ENCODE data around the gene OSBP.

OSBP gene

DNA sequence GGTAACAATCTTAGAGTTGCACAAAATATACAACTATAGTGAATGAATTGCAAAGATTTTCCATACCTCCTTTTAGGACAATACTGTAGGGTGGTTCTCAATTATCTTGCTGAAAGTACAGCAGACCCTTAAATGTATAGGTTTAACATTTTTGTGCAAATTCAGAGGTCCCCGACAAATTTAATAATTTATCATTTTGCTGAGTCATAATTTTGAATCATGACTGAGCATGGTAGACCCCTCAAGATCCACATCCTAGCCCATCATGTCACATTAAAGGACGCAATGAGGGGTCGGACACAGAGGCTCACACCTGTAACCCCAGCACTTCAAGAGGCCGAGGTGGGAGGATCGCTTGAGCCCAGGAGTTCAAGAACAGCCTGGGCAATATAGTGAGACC is 43.5 kb downstream of the OSBP start:
- Histone ChIP-seq H3K4me3 (ENCODE audit: extremely low read depth, insufficient read depth, low read length, poor library complexity, severe bottlenecking) (no peak overlapping the region), H3K27ac (ENCODE audit: low read depth, low read length, severe bottlenecking) (no peak overlapping the region), H3K9me3 (ENCODE audit: control insufficient read depth, low read length) (no peaks in the 10 kb centered on the region), H3K36me3 (ENCODE audit: control insufficient read depth, insufficient read depth, low read length) (peaks cover 37% of the 10 kb centered on the region), H3K4me1 (ENCODE audit: control insufficient read depth, insufficient read depth, low read length, poor library complexity, severe bottlenecking) (peaks cover 31% of the 10 kb centered on the region)
- 100% methylated on average over 2 of the region's 5 CpGs; no CpG with 5 or more reads in 1 of the 2 experiments for WGBS, 2 experiments (ENCODE audit: insufficient coverage in 2 of 2)

DNA sequence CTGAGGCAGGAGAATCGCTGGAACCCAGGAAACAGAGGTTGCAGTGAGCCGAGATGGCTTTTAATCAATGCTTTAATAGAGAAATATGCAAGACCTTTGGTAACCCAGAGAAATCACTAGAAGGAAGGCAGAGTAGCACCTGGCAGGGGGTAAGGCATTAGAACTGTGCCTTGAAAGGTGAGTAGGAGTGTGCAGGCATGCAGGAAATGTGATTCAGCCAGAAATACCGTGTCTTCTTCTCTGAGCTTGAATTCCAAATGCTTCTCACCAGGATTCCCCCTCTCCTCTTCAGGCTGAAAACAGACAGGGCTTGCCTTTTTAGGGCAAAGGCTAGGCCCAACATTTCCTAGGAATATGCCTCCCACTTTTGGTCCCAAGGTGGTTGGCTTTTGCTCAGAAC is 53.3 kb downstream of the OSBP start:
- no peak overlapping the region for H3K4me3 ChIP-seq (ENCODE audit: extremely low read depth, insufficient read depth, low read length, poor library complexity, severe bottlenecking)
- 85 to 100% methylated on average over 1 to 3 of the region's 3 CpGs for WGBS, 2 experiments (ENCODE audit: insufficient coverage in 2 of 2)
- H3K4me1 ChIP-seq (ENCODE audit: control insufficient read depth, insufficient read depth, low read length, poor library complexity, severe bottlenecking) = no peaks in the 10 kb centered on the region
- no peak overlapping the region for H3K27ac ChIP-seq (ENCODE audit: low read depth, low read length, severe bottlenecking)
- no peaks in the 10 kb centered on the region for H3K36me3 ChIP-seq (ENCODE audit: control insufficient read depth, insufficient read depth, low read length)
- no peaks in the 10 kb centered on the region for H3K9me3 ChIP-seq (ENCODE audit: control insufficient read depth, low read length)

DNA sequence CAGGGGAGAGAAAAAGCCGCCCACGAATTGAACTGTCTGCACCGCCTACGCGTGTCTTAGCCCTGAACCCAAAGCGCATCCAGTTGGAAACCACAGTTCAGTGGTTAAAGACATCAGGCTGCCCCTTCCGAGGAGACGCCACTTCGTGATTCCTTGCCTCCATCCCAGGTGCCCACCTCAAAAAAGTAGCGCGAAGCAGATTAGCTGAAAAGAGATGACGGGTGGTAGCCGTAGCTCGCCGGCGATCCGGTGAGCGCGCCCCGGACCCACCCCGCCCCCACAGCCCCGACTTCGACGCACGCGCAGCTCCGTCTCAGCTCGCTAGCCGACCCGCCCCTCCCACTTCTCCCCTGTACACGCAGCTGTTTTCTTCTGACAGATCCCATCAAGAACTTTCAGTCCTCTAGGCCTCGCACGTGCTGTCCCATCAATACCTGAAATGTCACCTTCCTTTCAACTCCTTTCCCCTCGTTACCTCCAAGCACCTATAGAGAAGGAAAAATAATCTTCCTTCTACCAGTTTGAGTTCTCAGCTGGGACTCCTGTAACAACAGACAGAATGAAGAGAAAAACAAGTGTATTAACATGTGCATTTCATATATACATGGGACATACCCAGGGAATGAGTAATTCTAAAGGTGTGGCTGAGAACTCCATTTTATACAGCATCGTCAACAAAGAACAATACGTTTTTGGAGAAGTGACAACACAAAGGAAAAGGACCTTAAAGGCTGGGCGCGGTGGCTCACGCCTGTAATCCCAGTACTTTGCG is 54.7 kb downstream of the OSBP start:
- Histone ChIP-seq H3K9me3 (ENCODE audit: control insufficient read depth, low read length) (no peaks in the 10 kb centered on the region), H3K4me1 (ENCODE audit: control insufficient read depth, insufficient read depth, low read length, poor library complexity, severe bottlenecking) (no peaks in the 10 kb centered on the region), H3K4me3 (ENCODE audit: extremely low read depth, insufficient read depth, low read length, poor library complexity, severe bottlenecking) (peak overlapping the region; percentile 86), H3K27ac (ENCODE audit: low read depth, low read length, severe bottlenecking) (peak overlapping the region; percentile 55), H3K36me3 (ENCODE audit: control insufficient read depth, insufficient read depth, low read length) (no peaks in the 10 kb centered on the region)
- WGBS, 2 experiments (ENCODE audit: insufficient coverage in 2 of 2) = 5 to 10% methylated on average over 21 to 37 of the region's 40 CpGs

DNA sequence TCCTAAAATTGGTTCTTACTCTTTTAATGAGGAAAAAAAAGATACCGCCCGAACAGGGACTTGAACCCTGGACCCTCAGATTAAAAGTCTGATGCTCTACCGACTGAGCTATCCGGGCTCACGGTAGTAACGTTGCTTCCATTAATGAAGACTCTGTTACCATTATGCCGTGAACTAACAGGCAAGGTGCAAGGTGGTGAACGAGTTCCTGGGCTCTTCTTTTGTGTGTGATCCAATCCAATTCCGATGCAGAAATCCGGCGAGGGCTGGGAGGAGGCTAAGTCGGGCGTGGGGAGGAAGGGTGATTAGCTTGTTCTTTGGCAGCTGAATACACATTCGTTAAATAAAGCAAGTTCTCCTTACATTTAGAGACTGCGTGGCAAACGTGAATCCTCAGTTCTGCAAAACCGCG is 55.3 kb downstream of the OSBP start:
- Histone ChIP-seq H3K4me1 (ENCODE audit: control insufficient read depth, insufficient read depth, low read length, poor library complexity, severe bottlenecking) (no peaks in the 10 kb centered on the region), H3K4me3 (ENCODE audit: extremely low read depth, insufficient read depth, low read length, poor library complexity, severe bottlenecking) (peak overlapping the region; percentile 86), H3K36me3 (ENCODE audit: control insufficient read depth, insufficient read depth, low read length) (no peaks in the 10 kb centered on the region), H3K9me3 (ENCODE audit: control insufficient read depth, low read length) (no peaks in the 10 kb centered on the region), H3K27ac (ENCODE audit: low read depth, low read length, severe bottlenecking) (peak overlapping the region; percentile 55)
- 0 to 2% methylated on average over 13 of the region's 18 CpGs for WGBS, 2 experiments (ENCODE audit: insufficient coverage in 2 of 2)

DNA sequence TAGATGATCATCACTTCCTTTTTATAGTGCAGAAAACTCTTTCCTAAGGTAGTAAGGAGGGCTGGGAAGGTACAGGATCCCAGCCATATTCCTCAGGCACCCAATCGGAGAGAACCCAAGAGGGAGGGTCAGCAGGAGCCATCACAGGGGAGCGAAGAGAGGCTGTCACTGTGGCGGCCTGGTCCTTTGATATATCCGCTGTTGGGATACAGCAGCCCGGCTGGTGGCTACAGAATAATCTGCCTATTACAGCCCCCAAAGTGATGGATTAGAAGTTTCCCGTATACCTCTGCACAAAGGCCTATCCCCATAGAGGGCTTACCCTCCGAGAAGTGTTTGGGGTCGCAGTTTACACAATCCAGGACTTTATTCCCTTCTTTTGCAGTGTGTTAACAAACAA is 55.7 kb downstream of the OSBP start:
- Histone ChIP-seq H3K27ac (ENCODE audit: low read depth, low read length, severe bottlenecking) (no peak overlapping the region), H3K36me3 (ENCODE audit: control insufficient read depth, insufficient read depth, low read length) (no peaks in the 10 kb centered on the region), H3K4me1 (ENCODE audit: control insufficient read depth, insufficient read depth, low read length, poor library complexity, severe bottlenecking) (no peaks in the 10 kb centered on the region), H3K9me3 (ENCODE audit: control insufficient read depth, low read length) (no peaks in the 10 kb centered on the region), H3K4me3 (ENCODE audit: extremely low read depth, insufficient read depth, low read length, poor library complexity, severe bottlenecking) (peak overlapping the region; percentile 86)
- WGBS, 2 experiments (ENCODE audit: insufficient coverage in 2 of 2) = 17 to 34% methylated on average over 4 to 5 of the region's 8 CpGs

DNA sequence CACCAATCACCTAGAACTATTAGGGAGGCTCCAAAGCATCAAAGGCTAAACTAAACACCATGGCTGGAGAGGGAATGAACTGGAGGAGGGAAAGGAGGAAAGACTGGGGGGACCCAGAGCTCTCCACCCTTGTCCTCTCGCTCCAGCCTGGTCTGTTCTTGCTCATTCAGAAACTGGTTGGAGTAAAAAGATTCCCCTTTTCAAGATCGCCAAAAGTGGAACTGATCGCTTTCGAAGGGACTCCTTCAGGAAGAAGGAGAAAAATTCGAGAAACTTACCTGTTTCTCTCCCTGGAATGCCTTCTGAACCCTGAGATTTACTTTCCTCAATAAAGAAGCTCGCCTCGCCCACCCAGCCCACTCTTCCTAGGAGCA is 57.3 kb downstream of the OSBP start:
- Histone ChIP-seq H3K9me3 (ENCODE audit: control insufficient read depth, low read length) (no peaks in the 10 kb centered on the region), H3K27ac (ENCODE audit: low read depth, low read length, severe bottlenecking) (no peak overlapping the region), H3K4me1 (ENCODE audit: control insufficient read depth, insufficient read depth, low read length, poor library complexity, severe bottlenecking) (no peaks in the 10 kb centered on the region), H3K36me3 (ENCODE audit: control insufficient read depth, insufficient read depth, low read length) (no peaks in the 10 kb centered on the region), H3K4me3 (ENCODE audit: extremely low read depth, insufficient read depth, low read length, poor library complexity, severe bottlenecking) (no peak overlapping the region)
- 77 to 93% methylated on average over 5 to 7 of the region's 7 CpGs for WGBS, 2 experiments (ENCODE audit: insufficient coverage in 2 of 2)

DNA sequence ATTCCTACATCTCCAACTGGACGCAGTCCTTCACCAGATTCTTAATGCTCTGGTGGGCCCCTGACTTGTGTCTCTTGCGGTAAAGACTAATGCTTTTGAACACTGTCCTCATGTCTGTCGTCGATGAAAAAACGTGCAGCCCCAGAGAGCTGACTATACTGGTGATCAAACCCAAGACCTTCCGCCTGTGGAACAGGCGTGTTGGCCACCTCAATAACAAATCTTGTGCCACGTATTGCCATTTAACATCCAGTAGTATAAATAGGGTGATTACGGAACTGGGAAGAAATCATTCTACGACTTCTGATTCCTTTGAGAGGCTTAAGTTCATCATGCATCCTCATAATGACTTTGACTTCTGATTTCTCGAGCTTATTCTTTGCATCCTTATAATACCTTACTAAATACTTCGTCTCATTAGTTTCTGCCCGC is 58.6 kb downstream of the OSBP start:
- WGBS, 2 experiments (ENCODE audit: insufficient coverage in 2 of 2) = 12 to 18% methylated on average over 6 to 7 of the region's 13 CpGs
- H3K27ac ChIP-seq (ENCODE audit: low read depth, low read length, severe bottlenecking) = peak overlapping the region; percentile 77
- no peaks in the 10 kb centered on the region for H3K9me3 ChIP-seq (ENCODE audit: control insufficient read depth, low read length)
- H3K4me1 ChIP-seq (ENCODE audit: control insufficient read depth, insufficient read depth, low read length, poor library complexity, severe bottlenecking) = no peaks in the 10 kb centered on the region
- no peaks in the 10 kb centered on the region for H3K36me3 ChIP-seq (ENCODE audit: control insufficient read depth, insufficient read depth, low read length)
- peak overlapping the region; percentile 59 for H3K4me3 ChIP-seq (ENCODE audit: extremely low read depth, insufficient read depth, low read length, poor library complexity, severe bottlenecking)

DNA sequence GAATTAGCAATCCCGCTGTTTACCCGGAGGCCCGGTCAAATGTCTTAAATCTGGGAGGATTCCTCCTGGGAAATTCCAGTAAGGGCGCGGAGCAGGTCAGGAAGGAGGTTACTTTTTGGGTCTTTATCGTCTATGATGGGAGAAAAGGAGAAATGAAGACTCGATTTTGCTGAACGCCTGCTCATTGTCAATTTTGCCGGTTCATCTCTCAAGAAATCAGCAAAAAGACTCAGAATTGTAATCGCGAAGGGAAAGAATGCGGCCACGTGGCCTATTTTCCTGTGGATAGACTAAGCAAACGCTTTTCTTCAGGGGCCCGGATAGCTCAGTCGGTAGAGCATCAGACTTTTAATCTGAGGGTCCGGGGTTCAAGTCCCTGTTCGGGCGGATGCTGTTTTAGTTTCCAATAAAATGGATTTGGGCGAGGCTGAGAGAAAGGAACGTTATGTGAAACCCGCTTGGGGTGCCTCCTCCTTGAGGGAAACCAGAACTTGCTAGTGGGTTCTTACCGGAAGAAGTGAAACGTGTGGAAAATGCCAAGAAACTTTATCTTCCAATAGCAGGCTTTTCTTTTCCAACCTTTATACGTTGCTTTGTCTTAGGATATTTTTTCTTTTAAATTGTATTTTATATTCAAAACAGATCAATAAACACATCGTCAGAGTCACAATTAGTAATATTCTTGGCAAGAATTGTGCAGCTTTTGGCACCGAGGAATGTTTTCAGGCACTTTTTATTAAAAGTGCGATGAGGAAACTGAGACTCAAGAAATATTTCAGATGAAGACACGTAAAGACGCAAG is 59.3 kb downstream of the OSBP start:
- Histone ChIP-seq H3K36me3 (ENCODE audit: control insufficient read depth, insufficient read depth, low read length) (no peaks in the 10 kb centered on the region), H3K4me3 (ENCODE audit: extremely low read depth, insufficient read depth, low read length, poor library complexity, severe bottlenecking) (peak overlapping the region; percentile 59), H3K4me1 (ENCODE audit: control insufficient read depth, insufficient read depth, low read length, poor library complexity, severe bottlenecking) (no peaks in the 10 kb centered on the region), H3K9me3 (ENCODE audit: control insufficient read depth, low read length) (no peaks in the 10 kb centered on the region), H3K27ac (ENCODE audit: low read depth, low read length, severe bottlenecking) (peak overlapping the region; percentile 83)
- 5% methylated on average over 23 to 26 of the region's 30 CpGs for WGBS, 2 experiments (ENCODE audit: insufficient coverage in 2 of 2)

DNA sequence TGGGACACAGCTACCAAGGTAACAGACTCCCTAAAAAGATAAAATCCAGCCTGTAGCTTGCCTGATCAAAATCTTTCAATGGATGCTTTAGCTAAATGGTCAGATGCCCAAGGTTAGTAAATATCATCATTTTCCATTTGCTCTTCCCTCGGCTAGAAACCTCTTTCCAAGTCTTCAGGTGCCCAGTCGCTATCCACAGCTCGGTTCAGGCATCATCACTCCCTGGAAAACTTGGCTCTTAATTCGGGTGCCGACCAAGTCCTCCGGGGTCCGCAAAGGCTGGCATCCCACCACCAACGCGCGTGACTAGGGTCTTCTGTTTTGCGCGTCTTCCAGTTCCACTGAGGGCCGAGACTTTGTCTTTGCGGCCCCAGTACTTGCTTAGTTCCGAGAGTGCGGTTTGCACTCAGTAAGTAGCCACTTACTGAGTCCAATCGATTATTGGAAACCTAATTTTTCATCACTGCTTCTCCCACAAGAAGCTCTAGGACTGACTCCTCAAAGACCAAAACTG is 59.9 kb downstream of the OSBP start:
- Histone ChIP-seq H3K27ac (ENCODE audit: low read depth, low read length, severe bottlenecking) (peak overlapping the region; percentile 83), H3K9me3 (ENCODE audit: control insufficient read depth, low read length) (no peaks in the 10 kb centered on the region), H3K4me1 (ENCODE audit: control insufficient read depth, insufficient read depth, low read length, poor library complexity, severe bottlenecking) (no peaks in the 10 kb centered on the region), H3K4me3 (ENCODE audit: extremely low read depth, insufficient read depth, low read length, poor library complexity, severe bottlenecking) (peak overlapping the region; percentile 59), H3K36me3 (ENCODE audit: control insufficient read depth, insufficient read depth, low read length) (no peaks in the 10 kb centered on the region)
- 7 to 10% methylated on average over 17 of the region's 17 CpGs for WGBS, 2 experiments (ENCODE audit: insufficient coverage in 2 of 2)

DNA sequence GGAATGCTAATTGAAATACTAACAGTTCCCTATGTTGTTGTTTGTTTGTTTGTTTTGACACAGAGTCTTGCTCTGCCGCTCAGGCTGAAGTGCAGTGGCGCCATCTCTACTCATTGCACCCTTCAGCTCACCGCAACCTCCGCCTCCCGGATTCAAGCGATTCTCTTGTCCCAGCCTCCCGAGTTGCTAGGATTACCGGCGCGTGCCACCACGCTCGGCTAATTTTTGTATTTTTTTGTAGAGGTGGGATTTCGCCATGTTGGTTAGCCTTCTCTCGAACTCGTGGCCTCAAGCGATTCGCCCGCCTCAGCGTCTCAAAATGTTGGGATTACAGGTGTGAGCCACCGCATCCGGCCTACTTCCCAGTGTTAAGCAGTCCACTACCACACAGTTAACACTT is 62.3 kb downstream of the OSBP start:
- Histone ChIP-seq H3K36me3 (ENCODE audit: control insufficient read depth, insufficient read depth, low read length) (no peaks in the 10 kb centered on the region), H3K27ac (ENCODE audit: low read depth, low read length, severe bottlenecking) (no peak overlapping the region), H3K9me3 (ENCODE audit: control insufficient read depth, low read length) (no peaks in the 10 kb centered on the region), H3K4me1 (ENCODE audit: control insufficient read depth, insufficient read depth, low read length, poor library complexity, severe bottlenecking) (peaks cover 7% of the 10 kb centered on the region), H3K4me3 (ENCODE audit: extremely low read depth, insufficient read depth, low read length, poor library complexity, severe bottlenecking) (no peak overlapping the region)
- 82 to 97% methylated on average over 15 of the region's 21 CpGs for WGBS, 2 experiments (ENCODE audit: insufficient coverage in 2 of 2)

Measured in mesodermal cell (in vitro differentiated cells).